Fibroblast of the aortic adventitia (primary cell): ENCODE measurements around the gene MCC. TPM values are rescaled to one million over a fixed set of nuclear protein-coding genes. Genes with fewer than 3 reads are reported as not detected.

ENCODE experiments used
- DNase-seq: peaks from one replicate; pipeline ENCODE4 v3.0.0-alpha.2; 2010; ENCODE audit warnings: low read depth
- H3K4me3 ChIP-seq: 2 replicates; pipeline ENCODE4 v1.5.1; 2011; ENCODE audit warnings: low read depth, mild to moderate bottlenecking, control low read depth, low read length, moderate library complexity
- CTCF ChIP-seq: IDR thresholded peaks from 2 replicates; pipeline ENCODE4 v1.5.1; 2011; ENCODE audit warnings: mild to moderate bottlenecking, low read length, control low read depth, inconsistent platforms; ENCODE audit not compliant: insufficient read depth
- total RNA-seq: library from RNA; depleted of rRNA; stranded (reverse); fragments of >200 nt; gene quantifications from 2 replicates; pipeline ENCODE4 v1.2.3, GENCODE V29; 2012; ENCODE audit warnings: low replicate concordance

Gene MCC
- total RNA-seq, 1 donor, result 62.4 TPM

DNA sequence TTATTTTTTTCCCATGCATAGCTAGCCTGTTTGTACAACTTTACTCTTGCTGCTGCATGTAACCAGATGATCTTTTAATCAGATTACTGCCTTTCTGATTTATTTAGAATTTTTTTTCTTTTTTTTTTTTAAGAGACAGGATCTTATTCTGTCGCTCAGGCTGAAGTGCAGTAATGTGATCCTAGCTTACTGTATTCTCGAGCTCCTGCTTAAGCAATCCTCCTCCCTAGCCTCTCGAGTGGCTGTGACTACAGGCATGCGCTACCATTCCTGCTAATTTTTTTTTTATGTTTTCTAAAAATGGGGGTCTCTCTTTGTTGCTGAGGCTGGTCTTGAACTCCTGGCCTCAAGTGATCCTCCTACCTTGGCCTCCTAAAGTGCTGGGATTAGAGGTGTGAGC, 502.0 kb downstream of the MCC start:
- H3K4me3 ChIP-seq, result no peak overlapping the region
- TF ChIP-seq CTCF, result no peak
- DNase-seq, result no peak

DNA sequence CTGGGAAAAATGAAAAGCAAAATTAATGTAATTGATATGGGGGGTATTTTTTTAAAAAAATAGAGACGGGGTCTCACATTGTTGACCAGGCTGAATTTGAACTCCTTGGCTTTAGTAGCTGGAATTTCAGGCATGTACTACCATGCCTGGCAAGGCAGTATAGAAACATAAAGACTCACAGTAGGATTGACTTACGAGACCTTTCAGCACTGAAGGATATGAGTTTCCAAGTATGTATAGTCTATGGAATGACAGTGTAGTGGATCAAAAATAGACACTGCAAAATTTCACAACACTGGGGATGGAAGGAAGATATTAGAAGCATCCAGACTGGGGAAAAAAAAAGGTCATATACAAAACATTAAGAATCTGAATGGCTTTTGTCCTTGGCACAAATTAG, 504.9 kb downstream of the MCC start:
- DNase-seq, result no peak
- no peak for TF ChIP-seq CTCF

DNA sequence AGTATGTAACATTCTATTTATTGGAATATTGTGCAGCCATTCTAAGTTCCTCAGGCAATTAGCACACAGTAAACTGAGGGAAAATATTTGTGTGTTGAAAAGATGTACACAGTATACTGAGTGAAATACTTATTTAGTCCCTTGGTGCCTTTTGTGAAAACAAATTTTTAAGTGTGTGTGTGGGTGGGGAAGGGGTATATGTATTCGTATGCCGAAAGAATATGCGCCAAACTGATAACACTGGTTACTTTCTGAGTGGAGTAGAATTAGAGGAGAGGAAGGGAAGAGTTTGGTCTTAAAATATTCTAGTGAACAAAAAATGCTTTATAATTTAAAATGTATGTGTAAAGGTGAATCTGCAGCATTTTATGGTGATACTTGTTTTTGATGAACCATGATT, 508.5 kb downstream of the MCC start:
- H3K4me3 ChIP-seq, result peak overlapping the region; percentile 14
- TF ChIP-seq CTCF, result no peak

More for the DNA sequence above, 504.9 kb downstream of the MCC start:
- H3K4me3 ChIP-seq, result no peak overlapping the region

GRCh38 chr5:112978836-112979235, 509.4 kb downstream of the MCC start:
- no peak for DNase-seq
- TF ChIP-seq CTCF, result no peak
- peak overlapping the region; percentile 13 for H3K4me3 ChIP-seq

More for the DNA sequence above, 508.5 kb downstream of the MCC start:
- DNase-seq, result no peak

- H3K4me3 ChIP-seq, result peak overlapping the region; percentile 88
- no peak for TF ChIP-seq CTCF
- peak; percentile 28 for DNase-seq
These were observed 510.8 kb downstream of the MCC start for GRCh38 chr5:112977440-112977861.

GRCh38 chr5:112976432-112977309, 511.6 kb downstream of the MCC start, which contains the start of gene DCP2:
Gene DCP2 (plus strand): TSS chr5:112976798. CDS start chr5:112976934, 136 bp downstream.
- peak; percentile 99 for DNase-seq
- H3K4me3 ChIP-seq, result peak within 1 kb of the TSS; percentile 88
- no peak for TF ChIP-seq CTCF
